K562 treated with DMSO at 1 percent for 4 hours (cell line): ENCODE measurements around the gene LRP10. TPM values are rescaled to one million over a fixed set of nuclear protein-coding genes. Genes with fewer than 3 reads are reported as not detected.

Source experiments
- total RNA-seq: library from RNA; unstranded; fragments of 300-600 nt; gene quantifications from 2 replicates; pipeline ENCODE4 v1.2.3, GENCODE V29; 2022; ENCODE audit not compliant: insufficient read depth

The LRP10 gene, protein sequence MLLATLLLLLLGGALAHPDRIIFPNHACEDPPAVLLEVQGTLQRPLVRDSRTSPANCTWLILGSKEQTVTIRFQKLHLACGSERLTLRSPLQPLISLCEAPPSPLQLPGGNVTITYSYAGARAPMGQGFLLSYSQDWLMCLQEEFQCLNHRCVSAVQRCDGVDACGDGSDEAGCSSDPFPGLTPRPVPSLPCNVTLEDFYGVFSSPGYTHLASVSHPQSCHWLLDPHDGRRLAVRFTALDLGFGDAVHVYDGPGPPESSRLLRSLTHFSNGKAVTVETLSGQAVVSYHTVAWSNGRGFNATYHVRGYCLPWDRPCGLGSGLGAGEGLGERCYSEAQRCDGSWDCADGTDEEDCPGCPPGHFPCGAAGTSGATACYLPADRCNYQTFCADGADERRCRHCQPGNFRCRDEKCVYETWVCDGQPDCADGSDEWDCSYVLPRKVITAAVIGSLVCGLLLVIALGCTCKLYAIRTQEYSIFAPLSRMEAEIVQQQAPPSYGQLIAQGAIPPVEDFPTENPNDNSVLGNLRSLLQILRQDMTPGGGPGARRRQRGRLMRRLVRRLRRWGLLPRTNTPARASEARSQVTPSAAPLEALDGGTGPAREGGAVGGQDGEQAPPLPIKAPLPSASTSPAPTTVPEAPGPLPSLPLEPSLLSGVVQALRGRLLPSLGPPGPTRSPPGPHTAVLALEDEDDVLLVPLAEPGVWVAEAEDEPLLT
- total RNA-seq: 40.9 and 49.4 TPM in 2 replicates

DNA sequence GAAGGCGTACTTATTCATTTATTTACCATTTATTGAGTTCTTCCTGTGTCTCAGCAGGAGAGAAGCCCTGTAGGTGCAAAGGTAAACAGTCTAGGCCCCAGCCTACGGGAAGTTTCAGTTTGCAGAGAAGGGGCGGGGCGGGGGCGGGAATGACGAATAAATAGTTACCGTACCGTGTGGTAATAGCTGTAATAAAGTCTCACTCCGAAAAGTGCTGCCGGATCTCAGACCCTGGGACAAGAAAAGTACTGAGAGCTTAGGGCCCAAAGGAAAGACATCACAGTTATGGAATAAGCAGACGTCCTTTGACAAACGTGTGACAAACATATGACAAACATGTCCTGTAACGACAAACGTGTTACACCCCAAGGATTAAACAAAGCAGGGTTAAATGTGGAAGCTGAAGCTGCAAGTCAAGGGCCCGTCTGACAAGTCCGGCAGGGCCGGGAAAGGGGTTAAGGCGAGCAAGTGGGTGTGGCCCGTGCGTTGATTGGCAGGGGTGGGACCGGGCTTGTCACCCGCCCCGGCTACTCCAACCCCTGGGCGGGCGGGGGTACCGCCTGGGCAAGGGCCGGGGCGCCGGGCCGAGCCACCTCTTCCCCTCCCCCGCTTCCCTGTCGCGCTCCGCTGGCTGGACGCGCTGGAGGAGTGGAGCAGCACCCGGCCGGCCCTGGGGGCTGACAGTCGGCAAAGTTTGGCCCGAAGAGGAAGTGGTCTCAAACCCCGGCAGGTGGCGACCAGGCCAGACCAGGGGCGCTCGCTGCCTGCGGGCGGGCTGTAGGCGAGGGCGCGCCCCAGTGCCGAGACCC, at the start of gene LRP10:
TSS of gene LRP10 (plus strand) at position 517 of the 809 bp plus-strand sequence. CDS start 564 bp downstream, outside the sequence.

DNA sequence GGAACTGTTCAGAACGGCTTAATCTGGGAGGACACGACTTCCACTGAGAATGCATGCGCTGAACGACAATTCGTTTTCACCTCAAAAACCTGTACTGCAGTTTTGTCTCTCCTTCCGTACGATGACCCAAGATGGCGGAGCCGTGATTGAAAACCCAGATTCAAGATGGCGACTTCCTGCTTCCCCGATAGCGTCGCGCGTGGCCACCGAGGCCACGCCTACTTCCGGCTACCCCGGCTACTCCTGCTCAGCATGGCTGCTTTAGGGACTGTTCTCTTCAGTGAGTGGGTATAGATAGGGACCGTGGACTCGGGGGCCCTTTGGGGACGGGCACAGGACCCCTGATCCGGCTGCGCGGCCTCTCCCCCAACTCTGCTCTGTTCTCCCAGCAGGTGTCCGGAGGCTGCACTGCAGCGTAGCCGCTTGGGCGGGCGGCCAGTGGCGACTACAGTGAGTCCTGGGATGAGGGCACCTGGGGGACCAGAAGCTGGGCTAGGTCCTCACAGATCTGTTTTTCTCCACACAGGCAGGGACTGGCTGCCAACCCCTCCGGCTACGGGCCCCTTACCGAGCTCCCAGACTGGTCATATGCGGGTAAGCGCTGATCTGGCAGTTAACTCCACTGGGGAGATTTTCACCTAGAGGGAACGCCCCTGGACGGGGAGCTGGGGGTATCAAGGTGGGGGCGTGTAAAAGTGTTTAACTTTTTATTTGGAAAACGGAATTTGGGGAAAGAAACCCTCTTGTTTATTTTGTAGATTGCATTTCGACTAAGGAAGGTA, 41.7 kb upstream of the LRP10 start, which contains the start of gene MRPL52:
TSS of gene MRPL52 (plus strand) at position 227 of the 782 bp plus-strand sequence. CDS start at position 253, 26 bp downstream.

DNA sequence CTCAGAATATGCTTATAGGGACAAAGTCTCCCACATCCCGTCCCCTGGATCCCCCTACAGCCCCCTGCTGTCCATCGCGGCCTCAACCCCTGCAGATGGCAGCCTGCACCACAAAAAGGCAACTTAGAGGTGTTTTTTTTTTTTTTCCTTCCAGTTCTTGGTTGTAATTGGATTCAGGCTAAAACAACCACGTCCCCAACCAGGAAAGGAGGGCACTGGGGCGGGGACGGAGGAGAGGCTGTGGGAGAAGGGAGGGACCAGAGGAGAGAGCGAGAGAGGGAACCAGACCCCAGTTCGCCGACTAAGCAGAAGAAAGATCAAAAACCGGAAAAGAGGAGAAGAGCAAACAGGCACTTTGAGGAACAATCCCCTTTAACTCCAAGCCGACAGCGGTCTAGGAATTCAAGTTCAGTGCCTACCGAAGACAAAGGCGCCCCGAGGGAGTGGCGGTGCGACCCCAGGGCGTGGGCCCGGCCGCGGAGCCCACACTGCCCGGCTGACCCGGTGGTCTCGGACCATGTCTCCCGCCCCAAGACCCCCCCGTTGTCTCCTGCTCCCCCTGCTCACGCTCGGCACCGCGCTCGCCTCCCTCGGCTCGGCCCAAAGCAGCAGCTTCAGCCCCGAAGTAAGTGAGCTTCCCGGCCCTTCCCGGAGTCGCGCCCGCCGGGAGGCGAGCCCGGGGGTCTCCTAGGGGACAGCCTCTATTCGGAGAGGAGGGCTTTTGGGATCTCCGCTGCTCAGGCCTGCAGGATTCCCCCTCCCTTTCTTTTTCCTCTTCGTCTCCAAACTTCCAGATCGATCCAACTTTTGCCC, 35.0 kb upstream of the LRP10 start, which contains the start of gene MMP14:
TSS of gene MMP14 (plus strand) at position 285 of the 813 bp plus-strand sequence. CDS start at position 518, 233 bp downstream.

DNA sequence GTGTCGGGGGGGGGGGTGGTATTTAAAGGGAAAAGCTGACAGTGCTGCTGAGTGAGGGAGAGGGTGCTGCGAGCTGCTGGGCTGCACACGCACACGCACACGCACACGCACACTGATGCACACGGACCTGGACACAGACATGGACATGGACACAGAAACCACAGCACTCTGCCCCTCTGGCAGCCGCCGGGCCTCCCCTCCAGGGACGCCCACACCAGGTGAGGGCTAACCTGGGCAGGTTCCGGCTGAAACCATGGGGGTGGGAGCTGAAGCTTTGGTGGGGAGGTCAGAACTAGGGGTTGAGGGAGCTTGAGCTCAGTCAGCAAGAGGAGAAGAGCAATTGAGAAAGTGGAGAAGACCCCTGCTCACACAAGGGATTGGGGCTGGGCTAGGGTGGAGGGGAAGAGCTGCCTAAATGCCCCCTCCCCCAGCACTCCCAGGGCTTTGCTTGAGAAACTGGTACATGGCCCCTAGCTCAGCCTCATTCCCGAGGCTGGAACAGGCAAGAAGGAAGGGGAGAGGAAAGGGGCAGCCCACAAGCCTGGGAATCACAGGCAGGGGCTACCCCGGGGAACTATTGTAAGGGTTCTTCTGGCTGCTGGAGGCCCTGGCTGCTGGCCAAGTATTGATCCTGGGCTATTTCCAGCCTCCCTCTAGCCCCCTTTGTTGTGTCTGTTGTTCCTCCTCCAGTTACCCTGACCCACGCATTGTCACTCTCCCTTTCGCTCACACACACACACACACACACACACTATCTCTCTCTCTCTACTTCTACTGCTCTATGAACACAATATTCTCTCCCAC, 11.8 kb downstream of the LRP10 start, which contains the start of gene REM2:
TSS of gene REM2 (plus strand) at position 50 of the 804 bp plus-strand sequence. CDS start at position 116, 66 bp downstream.

DNA sequence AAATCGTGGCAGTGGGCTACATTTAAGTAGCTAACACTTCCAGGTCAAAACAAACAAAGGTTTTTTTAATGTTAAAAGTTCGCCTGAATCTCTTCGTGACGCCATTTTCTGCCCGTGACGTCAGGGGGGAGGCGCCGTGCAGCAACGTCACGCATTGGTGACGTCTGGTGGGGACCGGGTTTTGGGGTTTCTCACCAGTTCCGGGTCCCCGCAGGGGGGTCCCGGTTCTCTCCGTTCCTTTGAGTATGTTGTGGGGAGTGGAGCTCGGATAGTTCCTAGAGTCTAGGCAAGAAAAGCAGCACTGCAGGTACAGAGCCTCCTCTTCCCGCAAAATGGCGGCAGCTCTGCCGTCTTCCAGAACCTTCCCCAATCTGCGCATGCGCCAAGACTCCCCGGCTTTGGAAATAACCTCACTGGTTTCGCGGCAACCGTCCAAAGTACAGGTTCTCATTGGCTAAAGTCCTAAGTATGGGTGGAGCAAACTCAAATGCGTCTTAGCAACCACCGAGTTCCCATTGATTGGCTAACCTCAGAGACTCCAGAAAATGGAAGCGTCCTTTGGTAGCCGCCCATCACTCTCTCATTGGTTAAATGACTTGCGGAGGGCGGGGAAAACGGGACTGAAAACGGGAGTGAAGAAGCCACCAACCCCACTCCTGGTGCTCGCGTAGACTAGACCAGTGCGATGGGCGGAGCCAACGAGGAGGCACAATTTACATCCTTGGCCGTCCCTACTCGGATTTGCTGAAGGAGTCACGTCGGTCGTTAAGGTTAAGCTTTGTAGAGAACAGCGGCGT, 47.5 kb downstream of the LRP10 start, which contains the start of gene RBM23:
TSS of gene RBM23 (minus strand) at position 346 of the 797 bp plus-strand sequence.

DNA sequence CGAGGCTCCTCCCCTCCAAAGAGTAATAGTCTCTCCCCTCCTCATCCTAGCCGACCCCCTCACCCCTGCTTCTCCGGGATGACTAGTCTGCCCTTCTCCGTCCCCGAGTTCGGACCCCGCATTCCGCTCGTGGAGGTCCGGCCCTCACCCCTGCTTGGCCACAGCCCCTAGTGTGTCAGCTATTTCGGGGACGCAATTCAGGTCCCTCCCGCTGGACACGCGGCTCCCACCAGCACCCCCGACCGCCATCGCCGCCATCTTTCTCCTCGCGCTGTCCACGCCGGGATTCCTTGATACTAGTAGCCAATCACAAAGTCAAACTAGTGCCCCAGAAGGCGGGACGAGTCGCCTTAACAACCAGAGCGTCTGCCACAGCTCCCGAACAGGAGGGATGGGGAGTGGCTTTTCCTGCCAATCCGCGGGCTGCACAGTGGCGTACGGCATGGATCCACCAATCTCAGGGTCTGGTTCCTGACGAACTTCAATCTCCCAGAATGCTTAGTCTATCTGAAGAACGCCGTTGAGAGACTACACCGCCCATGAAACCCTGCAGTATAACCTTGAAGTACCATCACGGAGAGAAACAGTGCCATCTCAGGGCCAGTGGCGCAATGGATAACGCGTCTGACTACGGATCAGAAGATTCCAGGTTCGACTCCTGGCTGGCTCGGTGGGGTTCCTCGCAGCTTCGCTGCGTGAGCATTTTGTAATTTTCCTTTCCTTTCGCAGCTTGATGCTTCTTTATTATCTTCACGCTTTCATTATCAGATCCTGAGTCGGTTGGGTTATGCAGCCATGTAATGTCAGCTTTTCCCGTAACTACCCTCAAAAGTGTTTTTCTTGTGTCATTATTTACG, 57.8 kb downstream of the LRP10 start, which contains the start of gene PRMT5:
TSS of gene PRMT5 (minus strand) at position 273 of the 857 bp plus-strand sequence. CDS start at position 258, 15 bp downstream.

Other genes starting within 250 kb of the LRP10 start
- gene OR6J1, start 227.4 kb upstream of the LRP10 start, total RNA-seq: not detected in 2 replicates
- 120 TPM in 2 replicates for gene OXA1L, start 105.1 kb upstream of the LRP10 start, total RNA-seq
- 1.6 and 1.8 TPM in 2 replicates for gene SLC7A7, start 56.3 kb upstream of the LRP10 start, total RNA-seq
- 95.9 and 102 TPM in 2 replicates for gene MRPL52, start 41.9 kb upstream of the LRP10 start, total RNA-seq
- gene MMP14, start 35.2 kb upstream of the LRP10 start, total RNA-seq: 3.7 and 4.5 TPM in 2 replicates
- gene REM2, start 11.5 kb downstream of the LRP10 start, total RNA-seq: 2.6 and 3.2 TPM in 2 replicates
- 21.8 and 38.3 TPM in 2 replicates for gene RBM23, start 47.4 kb downstream of the LRP10 start, total RNA-seq
- 89.0 and 103 TPM in 2 replicates for gene PRMT5, start 57.6 kb downstream of the LRP10 start, total RNA-seq
- 95.0 and 103 TPM in 2 replicates for gene HAUS4, start 85.3 kb downstream of the LRP10 start, total RNA-seq
- 22.0 and 24.4 TPM in 2 replicates for gene AJUBA, start 110.8 kb downstream of the LRP10 start, total RNA-seq
- 20.4 and 22.2 TPM in 2 replicates for gene C14orf93, start 138.4 kb downstream of the LRP10 start, total RNA-seq
- gene PSMB5, start 163.2 kb downstream of the LRP10 start, total RNA-seq: 132 and 139 TPM in 2 replicates
- not detected in 2 replicates for gene PSMB11, start 170.5 kb downstream of the LRP10 start, total RNA-seq
- 15.0 and 18.2 TPM in 2 replicates for gene CDH24, start 185.8 kb downstream of the LRP10 start, total RNA-seq
- gene ACIN1, start 223.4 kb downstream of the LRP10 start, total RNA-seq: 81.9 and 107 TPM in 2 replicates
- 37.4 and 41.8 TPM in 2 replicates for gene C14orf119, start 223.8 kb downstream of the LRP10 start, total RNA-seq
- not detected in 2 replicates for gene CIROP, start 233.2 kb downstream of the LRP10 start, total RNA-seq
- gene CEBPE, start 247.5 kb downstream of the LRP10 start, total RNA-seq: not detected in 2 replicates